GM21737 (cell line): ENCODE results near the gene GKN2.
"Not testable (repeated sequence)": the region's sequence is repeated elsewhere in the genome, so short reads cannot be mapped to it uniquely, and the experiment has no call there.

Experiments
- ATAC-seq: cut with Tn5 transposase; IDR thresholded peaks from one replicate; pipeline ENCODE4 v1.9.1; 2021; ENCODE audit warnings: mild to moderate bottlenecking, moderate library complexity; ENCODE audit not compliant: unreplicated experiment

Gene GKN2

DNA sequence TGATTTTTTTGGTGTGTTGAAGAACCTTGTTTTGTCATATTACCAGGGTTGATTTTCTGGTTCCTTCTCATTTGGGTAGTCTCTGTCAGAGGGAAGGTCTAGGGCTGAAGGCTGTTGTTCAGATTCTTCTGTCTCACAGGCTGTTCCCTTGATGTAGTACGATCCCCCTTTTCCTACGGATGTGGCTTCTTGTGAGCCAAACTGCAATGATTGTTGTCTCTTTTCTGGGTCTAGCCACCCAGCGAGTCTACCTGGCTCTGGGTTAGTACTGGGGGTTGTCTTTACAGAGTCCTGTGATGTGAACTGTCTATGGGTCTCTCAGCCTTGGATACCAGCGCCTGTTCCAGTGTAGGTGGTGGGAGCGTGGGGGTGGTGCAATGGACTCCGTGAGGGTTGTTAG is 56.7 kb downstream of the GKN2 start:
- not testable (repeated sequence) for ATAC-seq
